Measurements from ENCODE around the gene SIGMAR1.

DNA sequence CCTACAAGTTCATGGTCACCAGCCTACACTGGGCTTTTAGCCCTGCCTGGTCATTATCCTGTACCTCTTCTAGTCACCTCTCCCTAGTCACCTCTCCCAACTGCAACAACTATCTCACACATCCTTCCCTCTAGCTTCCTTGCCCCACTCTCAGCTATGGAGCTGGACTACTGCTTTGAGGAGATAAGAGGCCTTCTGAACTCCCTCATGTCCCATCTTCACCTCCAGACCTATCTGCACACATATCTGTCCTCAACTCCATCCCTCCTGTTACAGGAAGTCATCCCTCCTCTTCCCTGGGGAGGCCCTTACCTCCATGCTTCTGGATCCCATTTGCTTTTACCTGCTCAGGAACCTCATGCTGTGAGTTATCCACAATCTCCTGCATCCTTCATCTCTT is 31.4 kb downstream of the SIGMAR1 start:
- no peak for TF ChIP-seq PATZ1 (CRISPR knock-in tag; IDR thresholded peaks at IDR 0.05; ENCODE audit: borderline replicate concordance)
- no peak for TF ChIP-seq TOX (CRISPR knock-in tag; IDR thresholded peaks at IDR 0.05; ENCODE audit: borderline replicate concordance)
- no peak for TF ChIP-seq CSRNP3 (CRISPR knock-in tag; IDR thresholded peaks at IDR 0.05)
- no peak for TF ChIP-seq TCF4 (CRISPR knock-in tag; IDR thresholded peaks at IDR 0.05; ENCODE audit: borderline replicate concordance)
- no peak for TF ChIP-seq ARNTL (CRISPR knock-in tag; IDR thresholded peaks at IDR 0.05; ENCODE audit: borderline replicate concordance, low read depth)
